K562 (cell line): ENCODE data around the gene FMNL2. TPM values are rescaled to one million over a fixed set of nuclear protein-coding genes. Genes with fewer than 3 reads are reported as not detected.

Source experiments
- ATAC-seq: fragments of 200-7000 bp; cut with Tn5 transposase; 3 replicates; pipeline ENCODE4 v1.9.1; 2020; ENCODE audit warnings: moderate library complexity
- BruUV-seq: library from RNA; stranded (reverse); fragments of 400-500 nt; replicated peaks from 2 replicates; lab custom pipeline; 2021; lab: Mats Ljungman, UMichigan
- CTCF ChIA-PET: fragments of 300-600 bp; formaldehyde crosslinking; extraction: SDS; loops from one replicate; lab custom pipeline; 2021; ENCODE audit warnings: low intra/inter-chr PET ratio; lab: Yijun Ruan, JAX
- POLR2A ChIA-PET: fragments of 300-600, 350-650 bp; sonication (Branson Sonifier 250); formaldehyde crosslinking; extraction: SDS; loops from one replicate; lab custom pipeline; 2021; ENCODE audit warnings: antibody characterized with exemption, inconsistent platforms; lab: Yijun Ruan, JAX
- DNase-seq, 4 experiments: peaks; one replicate each; pipeline versions ENCODE4 v3.0.0 to v3.0.0-alpha.2; 2011 to 2018; ENCODE audit warnings: low spot score in 3 of 4, mixed read lengths in 3 of 4; ENCODE audit errors: extremely low read depth in 1 of 4
- FAIRE-seq: peaks from 2 replicates; lab custom pipeline; 2011; peaks lifted over from hg19 to GRCh38; lab: Jason Lieb, UNC
- H2AFZ ChIP-seq: 2 replicates; pipeline ENCODE4 v1.6.0; 2011; ENCODE audit warnings: low read depth, low read length, control low read depth, inconsistent platforms
- H3K27ac ChIP-seq: fragments of 200-600 bp; 3 replicates; pipeline ENCODE4 v1.8.0; 2011; ENCODE audit warnings: low read depth, mild to moderate bottlenecking, control low read depth, inconsistent platforms, low read length, moderate library complexity, mixed read lengths; ENCODE audit errors: extremely low read depth
- H3K27me3 ChIP-seq, 2 experiments: fragments of 300-600 bp in 1 of 2; 2 replicates in 1 of 2; 3 replicates in 1 of 2; pipeline versions ENCODE4 v1.6.0 to v1.8.0; 2011; ENCODE audit warnings: inconsistent platforms in 2 of 2, low read length in 2 of 2, mild to moderate bottlenecking in 1 of 2, mixed read lengths in 1 of 2, moderate library complexity in 1 of 2; ENCODE audit not compliant: control insufficient read depth in 2 of 2, insufficient read depth in 2 of 2
- H3K36me3 ChIP-seq: fragments of 300-600 bp; 3 replicates; pipeline ENCODE4 v1.8.0; 2011; ENCODE audit warnings: mild to moderate bottlenecking, low read length, inconsistent platforms; ENCODE audit not compliant: control insufficient read depth, insufficient read depth
- H3K4me1 ChIP-seq, 2 experiments: fragments of 200-600 bp in 1 of 2; replicated peaks in 1 of 2; 2 replicates in 1 of 2; 3 replicates in 1 of 2; pipeline versions ENCODE4 v1.5.1 to v1.8.0; 2011; ENCODE audit warnings: inconsistent platforms in 2 of 2, low read length in 2 of 2, mild to moderate bottlenecking in 1 of 2, mixed read lengths in 1 of 2, moderate library complexity in 1 of 2; ENCODE audit not compliant: control insufficient read depth in 2 of 2, insufficient read depth in 2 of 2
- H3K4me2 ChIP-seq: 2 replicates; pipeline ENCODE4 v1.6.1; 2011; ENCODE audit warnings: low read length, control low read depth, inconsistent platforms, mixed read lengths; ENCODE audit not compliant: insufficient read depth
- H3K4me3 ChIP-seq: fragments of 200-600 bp; sonication (generic), shearing (Covaris generic); 2 replicates; pipeline ENCODE4 v1.5.1; 2016; ENCODE audit warnings: control low read depth, inconsistent platforms
- H3K79me2 ChIP-seq: fragments of 200-600 bp; 3 replicates; pipeline ENCODE4 v1.8.0; 2011; ENCODE audit warnings: low read length, inconsistent platforms; ENCODE audit not compliant: control insufficient read depth, insufficient read depth
- H3K9ac ChIP-seq, 2 experiments: 2 replicates each; pipeline versions ENCODE4 v1.6.0 to v1.6.1; 2011; ENCODE audit warnings: low read depth in 2 of 2, low read length in 2 of 2, control low read depth in 1 of 2, inconsistent platforms in 1 of 2, mild to moderate bottlenecking in 1 of 2, mixed read lengths in 1 of 2; ENCODE audit not compliant: insufficient read depth in 1 of 2
- H3K9me1 ChIP-seq: one replicate; pipeline ENCODE4 v1.6.0; 2011; ENCODE audit warnings: inconsistent platforms, mild to moderate bottlenecking, low read length, moderate library complexity; ENCODE audit not compliant: control insufficient read depth, insufficient read depth
- H3K9me3 ChIP-seq: replicated peaks from 2 replicates; pipeline ENCODE4 v1.5.1; 2011; ENCODE audit warnings: low read depth, low read length, inconsistent platforms; ENCODE audit not compliant: control insufficient read depth, insufficient read depth
- H4K20me1 ChIP-seq: replicated peaks from 2 replicates; pipeline ENCODE4 v1.6.1; 2011; ENCODE audit warnings: low read length, inconsistent platforms, mixed read lengths; ENCODE audit not compliant: control insufficient read depth, insufficient read depth
- CHD1 ChIP-seq: fragments of 200-600 bp; sonication (generic); IDR thresholded peaks from one replicate; pipeline ENCODE4 v1.6.1; 2012; ENCODE audit warnings: mild to moderate bottlenecking, moderate library complexity, low read length, inconsistent platforms
- FOXK2 ChIP-seq, 2 experiments: fragments of 450-650 bp; IDR thresholded peaks in 1 of 2; conservative IDR thresholded peaks in 1 of 2; 2 replicates each; pipeline ENCODE4 v1.6.1; 2016; ENCODE audit warnings: low read depth in 2 of 2, mild to moderate bottlenecking in 1 of 2
- HMG20B ChIP-seq: fragments of 250-450 bp; sonication (Bioruptor Pico); IDR thresholded peaks from 2 replicates; pipeline ENCODE4 v1.5.0; 2021; ENCODE audit warnings: mild to moderate bottlenecking
- MCM5 ChIP-seq: fragments of 450-650 bp; IDR thresholded peaks from 2 replicates; pipeline ENCODE4 v1.6.1; 2016; ENCODE audit warnings: low read depth
- MTA2 ChIP-seq: fragments of 450-650 bp; IDR thresholded peaks from 2 replicates; pipeline ENCODE4 v1.6.1; 2016; ENCODE audit warnings: low read depth
- MTA3 ChIP-seq: fragments of 450-650 bp; formaldehyde crosslinking; IDR thresholded peaks from 2 replicates; pipeline ENCODE4 v1.6.1; 2017; ENCODE audit warnings: mild to moderate bottlenecking, borderline replicate concordance
- NFATC3 ChIP-seq: fragments of 450-650 bp; IDR thresholded peaks from 2 replicates; pipeline ENCODE4 v1.6.1; 2017; ENCODE audit warnings: mild to moderate bottlenecking
- OTX1 ChIP-seq: fragments of 450-650 bp; formaldehyde crosslinking; IDR thresholded peaks from 2 replicates; pipeline ENCODE4 v1.4.0; 2022; ENCODE audit warnings: mild to moderate bottlenecking
- PHF20 ChIP-seq: fragments of 450-650 bp; IDR thresholded peaks from 2 replicates; pipeline ENCODE4 v1.6.1; 2018; ENCODE audit not compliant: partially characterized antibody
- SLC30A9 ChIP-seq: fragments of 250-450 bp; sonication (Bioruptor Pico); IDR thresholded peaks from 2 replicates; pipeline ENCODE4 v1.8.0; 2022; ENCODE audit warnings: mild to moderate bottlenecking, moderate library complexity
- SREBF1 ChIP-seq: fragments of 150-350 bp; IDR thresholded peaks from 2 replicates; pipeline ENCODE4 v1.6.1; 2014; ENCODE audit warnings: antibody characterized with exemption, low read depth, low read length, borderline replicate concordance
- SRSF3 ChIP-seq: fragments of 200-400 bp; formaldehyde crosslinking; IDR thresholded peaks from 2 replicates; pipeline ENCODE4 v1.6.1; 2016; ENCODE audit warnings: mild to moderate bottlenecking, low read length, moderate library complexity; ENCODE audit not compliant: insufficient read depth
- STAT5A ChIP-seq: IDR thresholded peaks from 2 replicates; pipeline ENCODE4 v1.6.1; 2012; ENCODE audit warnings: low read length, inconsistent platforms, borderline replicate concordance
- ZNF212 ChIP-seq: fragments of 450-650 bp; formaldehyde crosslinking; IDR thresholded peaks from 2 replicates; pipeline ENCODE4 v1.4.0; 2020; ENCODE audit warnings: mild to moderate bottlenecking
- ZNF3 ChIP-seq: fragments of 250-450 bp; sonication (Bioruptor Pico); IDR thresholded peaks from 2 replicates; pipeline ENCODE4 v1.5.0; 2021; ENCODE audit warnings: mild to moderate bottlenecking, moderate library complexity
- WGBS: fragments of 100-300 bp; shearing (Covaris generic); methylation state at CpG from one replicate; pipeline ENCODE4 v1.1.6; 2016; ENCODE audit warnings: low coverage, mixed read lengths; ENCODE audit not compliant: insufficient coverage; ENCODE audit errors: missing lambda C conversion rate; 5-methylcytosine and 5-hydroxymethylcytosine counted together
- in situ Hi-C: fragments of 300-500 bp; cut with MboI; formaldehyde crosslinking; loops from 4 replicates; pipeline ENCODE4 v1.15.0; 2018; ENCODE audit warnings: inconsistent platforms, mixed read lengths
- intact Hi-C: fragments of 100-400 bp; cut with micrococcal nuclease; formaldehyde crosslinking; loops from 2 replicates; pipeline ENCODE4 v1.14.2; 2022
- polyA plus RNA-seq, 8 experiments: library from polyadenylated mRNA; depleted of rRNA in 4 of 8; stranded (reverse) in 5 of 8; unstranded in 3 of 8; fragments of >200 nt; fragmentation: Nextera tagmentation in 2 of 8; fragmentation: Illumina TruSeq in 1 of 8; extraction: Ambion mirVana in 2 of 8; extraction: Trizol in 1 of 8; gene quantifications; 2 replicates each; pipeline versions ENCODE4 v1.2.1 to v1.2.3, GENCODE V29; 2011 to 2014; ENCODE audit warnings: inconsistent platforms in 1 of 8, missing spikeins in 1 of 8
- total RNA-seq, 7 experiments: library from RNA; depleted of rRNA in 6 of 7; stranded (reverse); fragments of >200 nt in 6 of 7; fragmentation: Illumina TruSeq in 2 of 7; extraction: Trizol in 2 of 7; gene quantifications; 2 replicates each; pipeline versions ENCODE4 v1.2.1 to v1.2.3, GENCODE V29; 2011 to 2021; ENCODE audit warnings: low replicate concordance in 1 of 7
- TF ChIP-seq, protein P1 (sequence below): sonication (generic); formaldehyde crosslinking; IDR thresholded peaks from 2 replicates; pipeline ENCODE4 v1.9.0; 2022; ENCODE audit warnings: mild to moderate bottlenecking, missing genetic modification reagents
- TF ChIP-seq, protein P2 (sequence below): fragments of 250-450 bp; sonication (Bioruptor Pico); IDR thresholded peaks from 2 replicates; pipeline ENCODE4 v1.8.0; 2022; ENCODE audit warnings: inconsistent platforms
- TF ChIP-seq, protein P3 (sequence below), 2 experiments: fragments of 200-800 bp in 1 of 2; sonication (Bioruptor generic) in 1 of 2; sonication (generic) in 1 of 2; formaldehyde crosslinking in 1 of 2; IDR thresholded peaks in 1 of 2; conservative IDR thresholded peaks in 1 of 2; 2 replicates each; pipeline versions ENCODE4 v1.5.0 to v1.6.1; 2016 to 2020; ENCODE audit warnings: missing compliant biosample characterization in 1 of 2, missing genetic modification characterization in 1 of 2, missing genetic modification reagents in 1 of 2
- TF ChIP-seq, protein P4 (sequence below): fragments of 450-650 bp; conservative IDR thresholded peaks from 2 replicates; pipeline ENCODE4 v1.6.1; 2016; ENCODE audit warnings: missing genetic modification characterization, low read depth, mild to moderate bottlenecking, missing compliant biosample characterization, moderate library complexity

FMNL2 gene
- total and polyA plus RNA-seq, 9 of the 15 experiments (the other 6 are each of a cell fraction or from before 2014, with no cell fraction given) = 0.15 to 0.49 (median 0.24) TPM; not detected in 1

DNA sequence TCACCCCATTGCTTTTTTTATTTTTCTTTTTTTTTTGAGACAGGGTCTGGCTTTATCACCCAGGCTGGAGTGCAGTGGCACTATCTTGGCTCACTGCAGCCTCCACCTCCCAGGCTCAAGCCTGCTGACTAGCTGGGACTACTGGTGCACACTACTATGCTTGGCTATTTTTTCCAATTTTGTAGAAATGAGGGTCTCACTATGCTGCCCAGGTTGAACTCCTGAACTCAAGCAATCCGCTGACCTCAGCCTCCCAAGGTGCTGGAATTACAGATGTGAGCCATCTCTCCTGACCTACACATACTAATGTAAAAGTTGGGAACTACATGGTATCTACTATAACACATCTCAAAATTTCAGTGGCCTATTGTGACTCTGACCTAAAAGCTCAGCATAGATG lies 101.2 kb downstream of the FMNL2 start:
- ATAC-seq = no peak
- no peaks in the 10 kb centered on the region for H4K20me1 ChIP-seq
- H3K4me3 ChIP-seq = no peak overlapping the region
- no peaks in the 10 kb centered on the region for H3K9me3 ChIP-seq
- ChIA-PET POLR2A (interaction anchor here (0.9 to 1.0 kb wide), 2 partner anchors 10 to 13 kb away, joined by 3 read pairs; no protein-coding TSS in a partner anchor), CTCF (no interaction called here)
- no peak for DNase-seq
- H3K27me3 ChIP-seq = peaks cover 0 to 3% of the 10 kb centered on the region in 2 experiments; a peak in 1 of 5 replicates
- no peaks in the 10 kb centered on the region for H3K9me1 ChIP-seq
- no peak overlapping the region for H2AFZ ChIP-seq
- no peaks in the 10 kb centered on the region for H3K4me1 ChIP-seq
- H3K36me3 ChIP-seq = no peaks in the 10 kb centered on the region
- WGBS = 0% methylated on average over 1 of the region's 1 CpG
- in situ Hi-C loops = no loop called here
- H3K4me2 ChIP-seq = no peak overlapping the region
- no peak for FAIRE-seq
- intact Hi-C loops = no loop called here
- no peak overlapping the region for H3K9ac ChIP-seq
- no peak overlapping the region for H3K27ac ChIP-seq
- BruUV-seq = no TSS peak
- no peaks in the 10 kb centered on the region for H3K79me2 ChIP-seq
- TF ChIP-seq OTX1 (no peak), ZNF3 (CRISPR knock-in tag) (no peak), MTA2 (no peak), SLC30A9 (CRISPR knock-in tag) (no peak), STAT5A (no peak), NFATC3 (no peak), PHF20 (no peak), CHD1 (no peak), ZNF212 (CRISPR knock-in tag) (no peak), FOXK2 (conservative IDR thresholded peaks at IDR 0.05 in 1 of 2, IDR thresholded peaks at IDR 0.05 in 1 of 2; ENCODE audit: low read depth in 2 of 2) (no peak), SRSF3 (no peak), MTA3 (no peak), HMG20B (CRISPR knock-in tag) (no peak), MCM5 (no peak), SREBF1 (no peak)
- TF ChIP-seq, protein P1, sequence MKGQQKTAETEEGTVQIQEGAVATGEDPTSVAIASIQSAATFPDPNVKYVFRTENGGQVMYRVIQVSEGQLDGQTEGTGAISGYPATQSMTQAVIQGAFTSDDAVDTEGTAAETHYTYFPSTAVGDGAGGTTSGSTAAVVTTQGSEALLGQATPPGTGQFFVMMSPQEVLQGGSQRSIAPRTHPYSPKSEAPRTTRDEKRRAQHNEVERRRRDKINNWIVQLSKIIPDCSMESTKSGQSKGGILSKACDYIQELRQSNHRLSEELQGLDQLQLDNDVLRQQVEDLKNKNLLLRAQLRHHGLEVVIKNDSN (CRISPR knock-in tag) = no peak
- TF ChIP-seq, protein P2, sequence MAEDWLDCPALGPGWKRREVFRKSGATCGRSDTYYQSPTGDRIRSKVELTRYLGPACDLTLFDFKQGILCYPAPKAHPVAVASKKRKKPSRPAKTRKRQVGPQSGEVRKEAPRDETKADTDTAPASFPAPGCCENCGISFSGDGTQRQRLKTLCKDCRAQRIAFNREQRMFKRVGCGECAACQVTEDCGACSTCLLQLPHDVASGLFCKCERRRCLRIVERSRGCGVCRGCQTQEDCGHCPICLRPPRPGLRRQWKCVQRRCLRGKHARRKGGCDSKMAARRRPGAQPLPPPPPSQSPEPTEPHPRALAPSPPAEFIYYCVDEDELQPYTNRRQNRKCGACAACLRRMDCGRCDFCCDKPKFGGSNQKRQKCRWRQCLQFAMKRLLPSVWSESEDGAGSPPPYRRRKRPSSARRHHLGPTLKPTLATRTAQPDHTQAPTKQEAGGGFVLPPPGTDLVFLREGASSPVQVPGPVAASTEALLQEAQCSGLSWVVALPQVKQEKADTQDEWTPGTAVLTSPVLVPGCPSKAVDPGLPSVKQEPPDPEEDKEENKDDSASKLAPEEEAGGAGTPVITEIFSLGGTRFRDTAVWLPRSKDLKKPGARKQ (CRISPR knock-in tag) = no peak
- TF ChIP-seq, protein P3, sequence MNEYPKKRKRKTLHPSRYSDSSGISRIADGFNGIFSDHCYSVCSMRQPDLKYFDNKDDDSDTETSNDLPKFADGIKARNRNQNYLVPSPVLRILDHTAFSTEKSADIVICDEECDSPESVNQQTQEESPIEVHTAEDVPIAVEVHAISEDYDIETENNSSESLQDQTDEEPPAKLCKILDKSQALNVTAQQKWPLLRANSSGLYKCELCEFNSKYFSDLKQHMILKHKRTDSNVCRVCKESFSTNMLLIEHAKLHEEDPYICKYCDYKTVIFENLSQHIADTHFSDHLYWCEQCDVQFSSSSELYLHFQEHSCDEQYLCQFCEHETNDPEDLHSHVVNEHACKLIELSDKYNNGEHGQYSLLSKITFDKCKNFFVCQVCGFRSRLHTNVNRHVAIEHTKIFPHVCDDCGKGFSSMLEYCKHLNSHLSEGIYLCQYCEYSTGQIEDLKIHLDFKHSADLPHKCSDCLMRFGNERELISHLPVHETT (CRISPR knock-in tag; conservative IDR thresholded peaks at IDR 0.05 in 1 of 2, IDR thresholded peaks at IDR 0.05 in 1 of 2) = no peak
- TF ChIP-seq, protein P4, sequence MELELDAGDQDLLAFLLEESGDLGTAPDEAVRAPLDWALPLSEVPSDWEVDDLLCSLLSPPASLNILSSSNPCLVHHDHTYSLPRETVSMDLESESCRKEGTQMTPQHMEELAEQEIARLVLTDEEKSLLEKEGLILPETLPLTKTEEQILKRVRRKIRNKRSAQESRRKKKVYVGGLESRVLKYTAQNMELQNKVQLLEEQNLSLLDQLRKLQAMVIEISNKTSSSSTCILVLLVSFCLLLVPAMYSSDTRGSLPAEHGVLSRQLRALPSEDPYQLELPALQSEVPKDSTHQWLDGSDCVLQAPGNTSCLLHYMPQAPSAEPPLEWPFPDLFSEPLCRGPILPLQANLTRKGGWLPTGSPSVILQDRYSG (tag) = no peak
